OCI-LY7 (cell line): ENCODE results near the gene ELMO1.

ENCODE experiments used
- EZH2phosphoT487 ChIP-seq: fragments of 200-600 bp; sonication (generic); IDR thresholded peaks from 2 replicates; pipeline ENCODE4 v1.6.1; 2018; ENCODE audit warnings: low read depth, borderline replicate concordance, mild to moderate bottlenecking, mixed run types, antibody characterized with exemption, low read length, moderate library complexity, mixed read lengths
- TF ChIP-seq, protein P1 (sequence below): fragments of 200-600 bp; sonication (generic); conservative IDR thresholded peaks from 2 replicates; pipeline ENCODE4 v1.5.1; 2014; ENCODE audit warnings: mild to moderate bottlenecking, antibody characterized with exemption, low read length, moderate library complexity, mixed read lengths

- TF ChIP-seq, protein P1, sequence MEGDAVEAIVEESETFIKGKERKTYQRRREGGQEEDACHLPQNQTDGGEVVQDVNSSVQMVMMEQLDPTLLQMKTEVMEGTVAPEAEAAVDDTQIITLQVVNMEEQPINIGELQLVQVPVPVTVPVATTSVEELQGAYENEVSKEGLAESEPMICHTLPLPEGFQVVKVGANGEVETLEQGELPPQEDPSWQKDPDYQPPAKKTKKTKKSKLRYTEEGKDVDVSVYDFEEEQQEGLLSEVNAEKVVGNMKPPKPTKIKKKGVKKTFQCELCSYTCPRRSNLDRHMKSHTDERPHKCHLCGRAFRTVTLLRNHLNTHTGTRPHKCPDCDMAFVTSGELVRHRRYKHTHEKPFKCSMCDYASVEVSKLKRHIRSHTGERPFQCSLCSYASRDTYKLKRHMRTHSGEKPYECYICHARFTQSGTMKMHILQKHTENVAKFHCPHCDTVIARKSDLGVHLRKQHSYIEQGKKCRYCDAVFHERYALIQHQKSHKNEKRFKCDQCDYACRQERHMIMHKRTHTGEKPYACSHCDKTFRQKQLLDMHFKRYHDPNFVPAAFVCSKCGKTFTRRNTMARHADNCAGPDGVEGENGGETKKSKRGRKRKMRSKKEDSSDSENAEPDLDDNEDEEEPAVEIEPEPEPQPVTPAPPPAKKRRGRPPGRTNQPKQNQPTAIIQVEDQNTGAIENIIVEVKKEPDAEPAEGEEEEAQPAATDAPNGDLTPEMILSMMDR = no peak
- no peak for TF ChIP-seq EZH2phosphoT487
Measured at GRCh38 chr7:37388811-37389210, 59.9 kb downstream of the ELMO1 start.
